Neural progenitor cell (in vitro differentiated cells): ENCODE results near the gene EDEM2.

Experiments
- CTCF ChIP-seq: fragments of 200-600 bp; sonication (generic); IDR thresholded peaks from 2 replicates; pipeline ENCODE4 v1.5.1; 2017; ENCODE audit warnings: antibody characterized with exemption, mild to moderate bottlenecking
- EZH2 ChIP-seq: fragments of 200-600 bp; sonication (generic); IDR thresholded peaks from 2 replicates; pipeline ENCODE4 v1.6.1; 2017; ENCODE audit warnings: antibody characterized with exemption, mild to moderate bottlenecking, moderate library complexity

DNA sequence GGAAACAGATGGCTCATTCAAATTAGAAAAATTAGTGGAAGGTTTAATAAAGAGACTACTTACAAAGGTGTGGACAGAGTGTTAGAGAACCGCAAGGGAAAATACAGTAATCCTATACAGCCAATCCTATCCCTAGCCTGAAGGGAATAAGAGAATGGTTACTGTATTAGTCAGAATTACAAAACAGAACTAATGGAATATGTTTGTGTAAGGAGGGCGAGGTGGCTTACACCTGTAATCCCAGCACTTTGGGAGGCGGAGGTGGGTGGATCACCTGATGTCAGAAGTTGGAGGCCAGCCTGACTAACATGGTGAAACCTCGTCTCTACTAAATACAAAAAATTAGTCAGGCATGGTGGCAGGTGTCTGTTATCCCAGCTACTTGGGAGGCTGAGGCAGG, 38.2 kb downstream of the EDEM2 start:
- TF ChIP-seq CTCF = no peak
- no peak for TF ChIP-seq EZH2
